Osteoblast (primary cell): ENCODE results near the gene CHST12. TPM values are rescaled to one million over a fixed set of nuclear protein-coding genes. Genes with fewer than 3 reads are reported as not detected.
A peak's percentile ranks its signal among the peaks of the same experiment; 100 is the strongest.

ENCODE experiments used
- DNase-seq: peaks from one replicate; pipeline ENCODE4 v3.0.0; 2011; ENCODE audit warnings: low spot score, mixed read lengths; ENCODE audit not compliant: insufficient read length; ENCODE audit errors: missing footprints
- H2AFZ ChIP-seq: 2 replicates; pipeline ENCODE4 v1.6.0; 2011; ENCODE audit warnings: mild to moderate bottlenecking, low read length
- H3K27ac ChIP-seq: 2 replicates; pipeline ENCODE4 v1.5.1; 2011; ENCODE audit warnings: mild to moderate bottlenecking, low read depth, low read length, moderate library complexity
- H3K27me3 ChIP-seq: 2 replicates; pipeline ENCODE4 v1.6.0; 2012; ENCODE audit warnings: mild to moderate bottlenecking, control low read depth, inconsistent platforms, low read length, moderate library complexity; ENCODE audit not compliant: insufficient read depth
- H3K36me3 ChIP-seq: 2 replicates; pipeline ENCODE4 v1.5.1; 2011; ENCODE audit warnings: mild to moderate bottlenecking, low read length, control low read depth, moderate library complexity; ENCODE audit not compliant: insufficient read depth
- H3K4me1 ChIP-seq: 2 replicates; pipeline ENCODE4 v1.5.1; 2011; ENCODE audit warnings: mild to moderate bottlenecking, low read length, control low read depth, moderate library complexity; ENCODE audit not compliant: insufficient read depth
- H3K4me2 ChIP-seq: 2 replicates; pipeline ENCODE4 v1.6.0; 2011; ENCODE audit warnings: mild to moderate bottlenecking, low read length; ENCODE audit not compliant: insufficient read depth
- H3K4me3 ChIP-seq: fragments of 200-600 bp; sonication (generic); 3 replicates; pipeline ENCODE4 v1.5.1; 2012; ENCODE audit warnings: mild to moderate bottlenecking, low read length, inconsistent platforms; ENCODE audit not compliant: insufficient read depth
- H3K79me2 ChIP-seq: 2 replicates; pipeline ENCODE4 v1.6.0; 2012; ENCODE audit warnings: mild to moderate bottlenecking, low read length, control low read depth, inconsistent platforms; ENCODE audit not compliant: insufficient read depth
- H3K9me3 ChIP-seq: 2 replicates; pipeline ENCODE4 v1.5.1; 2011; ENCODE audit warnings: low read depth, low read length, control low read depth
- H4K20me1 ChIP-seq: 2 replicates; pipeline ENCODE4 v1.6.0; 2012; ENCODE audit warnings: mild to moderate bottlenecking, low read length, control low read depth; ENCODE audit not compliant: insufficient read depth
- total RNA-seq: library from RNA; depleted of rRNA; stranded (reverse); fragments of >200 nt; gene quantifications from 2 replicates; pipeline ENCODE4 v1.2.3, GENCODE V29; 2012
- TF ChIP-seq, protein P1 (sequence below): IDR thresholded peaks from 2 replicates; pipeline ENCODE4 v1.5.1; 2011; ENCODE audit warnings: mild to moderate bottlenecking, low read depth, low read length, moderate library complexity; ENCODE audit errors: extremely low read depth

The CHST12 gene
- total RNA-seq, 1 donor: 4.0 TPM

DNA sequence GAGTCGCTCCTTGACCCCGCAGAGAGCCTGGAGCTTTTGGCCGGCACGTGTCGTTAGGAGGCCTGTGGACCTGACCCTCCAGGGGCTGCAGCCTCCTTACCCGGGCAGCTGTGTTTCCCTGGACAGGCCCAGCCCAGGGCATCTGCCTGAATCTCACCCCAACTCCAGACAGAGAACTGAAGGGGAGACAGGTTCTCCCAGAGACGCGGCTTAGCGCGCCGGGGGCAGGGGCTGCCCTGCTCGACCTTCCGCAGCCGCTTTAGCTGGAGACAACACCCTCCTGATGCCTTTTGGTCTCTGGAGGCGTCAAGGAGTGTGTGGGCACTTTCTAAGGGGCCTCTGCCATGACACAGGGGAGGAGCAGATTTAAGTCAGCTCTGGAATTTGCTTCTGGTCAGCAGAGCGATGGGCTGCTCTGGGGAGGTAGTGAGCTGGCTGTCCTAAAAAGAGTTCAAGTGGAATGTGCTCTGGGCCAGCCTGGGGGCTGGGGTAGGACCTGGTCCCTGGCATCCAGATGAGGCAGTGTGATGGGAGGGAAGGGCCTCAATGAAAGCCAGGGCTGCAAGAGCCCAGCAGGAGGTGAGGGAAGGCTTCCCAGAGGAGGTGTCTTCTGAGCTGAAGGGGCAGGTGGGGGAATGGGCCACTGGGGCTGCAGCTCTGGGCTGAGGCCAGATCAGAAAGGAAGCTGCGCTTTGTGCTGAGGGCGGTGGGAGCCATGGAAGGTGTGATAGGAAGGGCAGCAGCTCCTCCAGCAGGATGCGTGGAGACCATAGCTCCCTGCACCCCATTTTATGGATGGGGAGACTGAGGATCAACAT, 67.0 kb downstream of the CHST12 start:
- no peak overlapping the region for H3K27ac ChIP-seq
- TF ChIP-seq, protein P1, sequence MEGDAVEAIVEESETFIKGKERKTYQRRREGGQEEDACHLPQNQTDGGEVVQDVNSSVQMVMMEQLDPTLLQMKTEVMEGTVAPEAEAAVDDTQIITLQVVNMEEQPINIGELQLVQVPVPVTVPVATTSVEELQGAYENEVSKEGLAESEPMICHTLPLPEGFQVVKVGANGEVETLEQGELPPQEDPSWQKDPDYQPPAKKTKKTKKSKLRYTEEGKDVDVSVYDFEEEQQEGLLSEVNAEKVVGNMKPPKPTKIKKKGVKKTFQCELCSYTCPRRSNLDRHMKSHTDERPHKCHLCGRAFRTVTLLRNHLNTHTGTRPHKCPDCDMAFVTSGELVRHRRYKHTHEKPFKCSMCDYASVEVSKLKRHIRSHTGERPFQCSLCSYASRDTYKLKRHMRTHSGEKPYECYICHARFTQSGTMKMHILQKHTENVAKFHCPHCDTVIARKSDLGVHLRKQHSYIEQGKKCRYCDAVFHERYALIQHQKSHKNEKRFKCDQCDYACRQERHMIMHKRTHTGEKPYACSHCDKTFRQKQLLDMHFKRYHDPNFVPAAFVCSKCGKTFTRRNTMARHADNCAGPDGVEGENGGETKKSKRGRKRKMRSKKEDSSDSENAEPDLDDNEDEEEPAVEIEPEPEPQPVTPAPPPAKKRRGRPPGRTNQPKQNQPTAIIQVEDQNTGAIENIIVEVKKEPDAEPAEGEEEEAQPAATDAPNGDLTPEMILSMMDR: no peak
- peak; percentile 86 for DNase-seq

DNA sequence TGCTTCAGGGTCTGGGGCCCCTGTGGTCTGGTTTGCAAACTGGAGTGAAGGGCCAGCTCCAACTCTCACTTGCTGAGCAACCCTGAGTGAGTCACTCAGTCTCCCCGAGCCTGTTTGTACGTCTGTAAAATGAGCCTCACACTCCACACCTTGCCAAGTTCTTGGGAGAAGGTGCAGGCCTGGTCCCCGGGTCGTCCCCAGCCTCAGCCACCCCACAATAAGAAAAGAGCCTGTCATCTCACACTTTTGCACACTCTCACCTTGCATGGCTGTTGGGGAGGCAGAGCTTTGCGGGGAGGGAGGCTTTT, 67.6 kb downstream of the CHST12 start:
- H4K20me1 ChIP-seq: no peaks in the 10 kb centered on the region
- no peaks in the 10 kb centered on the region for H3K4me1 ChIP-seq
- DNase-seq: peak; percentile 95
- H2AFZ ChIP-seq: no peak overlapping the region
- H3K4me2 ChIP-seq: no peak overlapping the region
- H3K79me2 ChIP-seq: no peaks in the 10 kb centered on the region
- no peak overlapping the region for H3K27ac ChIP-seq
- H3K36me3 ChIP-seq: no peaks in the 10 kb centered on the region
- H3K27me3 ChIP-seq: peaks cover 3% of the 10 kb centered on the region
- H3K9me3 ChIP-seq: no peaks in the 10 kb centered on the region
- no peak overlapping the region for H3K4me3 ChIP-seq
- TF ChIP-seq, protein P1: no peak

More for the DNA sequence above, 67.0 kb downstream of the CHST12 start:
- Histone ChIP-seq H3K4me1 (no peaks in the 10 kb centered on the region), H3K4me2 (no peak overlapping the region), H3K79me2 (no peaks in the 10 kb centered on the region), H3K27me3 (peaks cover 3% of the 10 kb centered on the region), H4K20me1 (no peaks in the 10 kb centered on the region), H2AFZ (no peak overlapping the region), H3K9me3 (no peaks in the 10 kb centered on the region), H3K4me3 (no peak overlapping the region), H3K36me3 (no peaks in the 10 kb centered on the region)

DNA sequence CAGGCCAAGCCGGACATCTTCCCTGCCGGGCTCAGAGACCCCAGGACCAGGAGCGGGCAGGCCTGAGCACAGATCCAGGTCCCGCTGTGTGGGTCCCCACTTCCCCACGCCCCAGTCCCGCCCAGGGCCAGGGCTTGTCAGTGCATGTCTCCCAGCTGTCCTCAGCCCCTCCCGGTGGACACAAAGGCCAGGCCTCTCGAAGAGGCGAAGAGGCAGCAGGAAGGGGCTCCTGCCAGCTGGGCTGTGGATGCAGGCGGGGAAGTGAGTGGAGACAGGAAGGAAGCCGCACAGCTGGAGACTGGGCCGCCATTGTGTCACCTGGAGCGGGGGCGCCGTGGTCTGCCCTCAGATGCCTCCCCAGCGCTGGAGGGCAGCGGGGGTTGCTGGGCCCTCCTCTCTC, 68.0 kb downstream of the CHST12 start:
- Histone ChIP-seq H4K20me1 (no peaks in the 10 kb centered on the region), H3K36me3 (no peaks in the 10 kb centered on the region), H3K27ac (no peak overlapping the region), H3K9me3 (no peaks in the 10 kb centered on the region), H2AFZ (no peak overlapping the region), H3K4me1 (no peaks in the 10 kb centered on the region), H3K4me3 (no peak overlapping the region), H3K4me2 (no peak overlapping the region), H3K27me3 (peaks cover 3% of the 10 kb centered on the region), H3K79me2 (no peaks in the 10 kb centered on the region)
- DNase-seq: peak; percentile 89
- TF ChIP-seq, protein P1: no peak

DNA sequence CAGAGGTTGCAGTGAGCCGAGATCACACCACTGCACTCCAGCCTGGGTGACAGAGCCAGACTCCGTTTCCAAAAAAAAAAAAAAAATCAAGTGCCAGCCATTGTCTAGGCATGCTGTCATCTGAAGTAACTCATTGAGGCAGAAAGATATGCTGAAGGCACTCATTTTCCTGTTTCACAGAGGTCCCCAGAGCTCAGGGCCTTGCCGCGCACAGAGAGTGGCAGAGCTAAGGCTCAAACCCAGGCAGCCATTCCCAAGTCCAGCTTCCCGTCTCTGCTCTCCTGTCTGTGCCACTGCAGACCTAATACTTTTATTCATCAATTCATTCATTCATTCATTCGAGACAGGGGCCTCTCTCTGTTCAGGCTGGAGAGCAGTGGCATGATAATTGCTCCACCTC, 69.3 kb downstream of the CHST12 start:
- Histone ChIP-seq H3K4me3 (no peak overlapping the region), H3K4me1 (peaks cover under 1% of the 10 kb centered on the region), H3K27ac (no peak overlapping the region), H3K27me3 (peaks cover 3% of the 10 kb centered on the region), H3K79me2 (no peaks in the 10 kb centered on the region), H3K4me2 (no peak overlapping the region), H3K9me3 (no peaks in the 10 kb centered on the region), H4K20me1 (no peaks in the 10 kb centered on the region), H3K36me3 (no peaks in the 10 kb centered on the region), H2AFZ (no peak overlapping the region)
- TF ChIP-seq, protein P1: no peak
- peak; percentile 76 for DNase-seq
